Subcutaneous abdominal adipose tissue (tissue), 5 donors: Measurements from ENCODE around the gene COL4A2.
"Not testable (repeated sequence)": the region's sequence is repeated elsewhere in the genome, so short reads cannot be mapped to it uniquely, and the experiment has no call there.

Experiments used
- H3K27ac ChIP-seq: one replicate; pipeline ENCODE4 v1.7.0; 2013; ENCODE audit warnings: low read depth, mild to moderate bottlenecking, inconsistent platforms, low read length, moderate library complexity
- H3K27me3 ChIP-seq, 5 donors: one replicate each; pipeline ENCODE4 v1.7.0; 2013; ENCODE audit warnings: low read length in 5 of 5, inconsistent platforms in 1 of 5; ENCODE audit not compliant: control insufficient read depth in 5 of 5, insufficient read depth in 4 of 5
- H3K36me3 ChIP-seq, 5 donors: one replicate each; pipeline ENCODE4 v1.7.0; 2013; ENCODE audit warnings: low read length in 5 of 5; ENCODE audit not compliant: control insufficient read depth in 5 of 5, insufficient read depth in 5 of 5
- H3K4me1 ChIP-seq, 5 donors: one replicate each; pipeline ENCODE4 v1.7.0; 2013; ENCODE audit warnings: low read length in 5 of 5, mild to moderate bottlenecking in 3 of 5, moderate library complexity in 1 of 5; ENCODE audit not compliant: control insufficient read depth in 5 of 5, insufficient read depth in 5 of 5
- H3K4me3 ChIP-seq, 5 donors: one replicate each; pipeline ENCODE4 v1.7.0; 2013; ENCODE audit warnings: low read length in 5 of 5, low read depth in 1 of 5
- H3K9ac ChIP-seq, 5 donors: one replicate each; pipeline ENCODE4 v1.7.0; 2013; ENCODE audit warnings: low read length in 5 of 5, mild to moderate bottlenecking in 4 of 5, moderate library complexity in 3 of 5
- H3K9me3 ChIP-seq, 5 donors: one replicate each; pipeline ENCODE4 v1.7.0; 2013; ENCODE audit warnings: low read length in 5 of 5; ENCODE audit not compliant: control insufficient read depth in 5 of 5
- donor health status: healthy.
- donor health status: healthy.
- donor health status: healthy.
- donor health status: healthy.
- donor health status: healthy.

The COL4A2 gene

GRCh38 chr13:110390567-110390966, 83.5 kb downstream of the COL4A2 start:
- H3K9me3 ChIP-seq, result no peaks in the 10 kb centered on the region
- H3K4me3 ChIP-seq, result no peak overlapping the region
- peak overlapping the region; percentile 97 for H3K27ac ChIP-seq
- no peak overlapping the region for H3K9ac ChIP-seq
- no peaks in the 10 kb centered on the region for H3K27me3 ChIP-seq
- H3K36me3 ChIP-seq, result peaks cover 0 to 17% (median 12%) of the 10 kb centered on the region in 5 donors
- H3K4me1 ChIP-seq, result peaks cover 22 to 52% (median 48%) of the 10 kb centered on the region in 5 donors

- H3K9ac ChIP-seq, result no peak overlapping the region
- H3K36me3 ChIP-seq, result peaks cover 0 to 17% (median 8%) of the 10 kb centered on the region in 5 donors
- no peak overlapping the region for H3K4me3 ChIP-seq
- peaks cover 22 to 58% (median 51%) of the 10 kb centered on the region in 5 donors for H3K4me1 ChIP-seq
- H3K27ac ChIP-seq, result peak overlapping the region; percentile 97
- H3K27me3 ChIP-seq, result no peaks in the 10 kb centered on the region
- no peaks in the 10 kb centered on the region for H3K9me3 ChIP-seq
These were observed 84.2 kb downstream of the COL4A2 start for GRCh38 chr13:110391273-110391672.

- H3K36me3 ChIP-seq, result peaks cover 0 to 17% (median 8%) of the 10 kb centered on the region in 5 donors
- no peaks in the 10 kb centered on the region for H3K9me3 ChIP-seq
- H3K4me1 ChIP-seq, result peaks cover 21 to 61% (median 58%) of the 10 kb centered on the region in 5 donors
- no peak overlapping the region for H3K4me3 ChIP-seq
- H3K27ac ChIP-seq, result peak overlapping the region; percentile 97
- no peak overlapping the region for H3K9ac ChIP-seq
- H3K27me3 ChIP-seq, result no peaks in the 10 kb centered on the region
These were observed 85.6 kb downstream of the COL4A2 start for GRCh38 chr13:110392510-110393240.

- H3K9me3 ChIP-seq, result no peaks in the 10 kb centered on the region
- H3K36me3 ChIP-seq, result peaks cover 0 to 16% (median 8%) of the 10 kb centered on the region in 5 donors
- H3K27me3 ChIP-seq, result no peaks in the 10 kb centered on the region
- H3K9ac ChIP-seq, result no peak overlapping the region
- peaks cover 11 to 61% (median 58%) of the 10 kb centered on the region in 5 donors for H3K4me1 ChIP-seq
- H3K27ac ChIP-seq, result peak overlapping the region; percentile 97
- no peak overlapping the region for H3K4me3 ChIP-seq
These were observed 86.7 kb downstream of the COL4A2 start for GRCh38 chr13:110393761-110394160.

- peak overlapping the region; percentile 97 for H3K27ac ChIP-seq
- H3K4me1 ChIP-seq, result peaks cover 13 to 64% (median 58%) of the 10 kb centered on the region in 5 donors
- no peak overlapping the region for H3K9ac ChIP-seq
- no peak overlapping the region for H3K4me3 ChIP-seq
- no peaks in the 10 kb centered on the region for H3K9me3 ChIP-seq
- H3K36me3 ChIP-seq, result peaks cover 0 to 10% (median 6%) of the 10 kb centered on the region in 5 donors
- no peaks in the 10 kb centered on the region for H3K27me3 ChIP-seq
These were observed 87.3 kb downstream of the COL4A2 start for GRCh38 chr13:110394371-110394841.

- H3K4me3 ChIP-seq, H3K27me3 ChIP-seq, H3K36me3 ChIP-seq, H3K9me3 ChIP-seq: not testable (repeated sequence)
- H3K27ac ChIP-seq, result peak overlapping the region; percentile 97
- H3K9ac ChIP-seq, result peak overlapping the region in 1 of 5 donors; percentile 10
- H3K4me1 ChIP-seq, result peaks cover 15 to 76% (median 67%) of the 10 kb centered on the region in 5 donors
These were observed 88.5 kb downstream of the COL4A2 start for GRCh38 chr13:110395616-110396015.

- Histone ChIP-seq H3K4me1 (peaks cover 17 to 81% (median 75%) of the 10 kb centered on the region in 5 donors), H3K27me3 (no peaks in the 10 kb centered on the region), H3K9me3 (no peaks in the 10 kb centered on the region), H3K9ac (peak overlapping the region in 3 of 5 donors; percentile 22 to 56 (median 48)), H3K4me3 (no peak overlapping the region), H3K36me3 (peaks cover 0 to 2% (median 0%) of the 10 kb centered on the region in 5 donors), H3K27ac (peak overlapping the region; percentile 97)
These were observed 89.4 kb downstream of the COL4A2 start for GRCh38 chr13:110396476-110396875.

GRCh38 chr13:110396913-110397381, 89.9 kb downstream of the COL4A2 start:
- peak overlapping the region in 3 of 5 donors; percentile 47 to 83 (median 61) for H3K9ac ChIP-seq

GRCh38 chr13:110397436-110398115, 90.5 kb downstream of the COL4A2 start:
- Histone ChIP-seq H3K9ac (peak overlapping the region in 3 of 5 donors; percentile 47 to 83 (median 61)), H3K27me3 (no peaks in the 10 kb centered on the region), H3K27ac (peak overlapping the region; percentile 97), H3K36me3 (peaks cover 0 to 6% (median 1%) of the 10 kb centered on the region in 5 donors), H3K9me3 (no peaks in the 10 kb centered on the region), H3K4me3 (peak overlapping the region in 4 of 5 donors; percentile 8 to 40 (median 28)), H3K4me1 (peaks cover 13 to 77% (median 71%) of the 10 kb centered on the region in 5 donors)

More at GRCh38 chr13:110396913-110397381, 89.9 kb downstream of the COL4A2 start:
- Histone ChIP-seq H3K4me3 (peak overlapping the region in 3 of 5 donors; percentile 8 to 40 (median 33)), H3K27ac (peak overlapping the region; percentile 97), H3K4me1 (peaks cover 15 to 81% (median 75%) of the 10 kb centered on the region in 5 donors), H3K27me3 (no peaks in the 10 kb centered on the region), H3K36me3 (peaks cover 0 to 3% (median 0%) of the 10 kb centered on the region in 5 donors), H3K9me3 (no peaks in the 10 kb centered on the region)
